Hepatocyte (in vitro differentiated cells): ENCODE measurements around the gene DCC. TPM values are rescaled to one million over a fixed set of nuclear protein-coding genes. Genes with fewer than 3 reads are reported as not detected.

ENCODE experiments used
- DNase-seq: peaks from one replicate; pipeline ENCODE4 v3.0.0-alpha.2; 2016; ENCODE audit warnings: low spot score
- H2AFZ ChIP-seq: fragments of 200-600 bp; sonication (generic); 2 replicates; pipeline ENCODE4 v1.6.0; 2016; ENCODE audit warnings: antibody characterized with exemption, mild to moderate bottlenecking
- H3K27ac ChIP-seq: fragments of 200-600 bp; sonication (generic); 2 replicates; pipeline ENCODE4 v1.5.1; 2016; ENCODE audit warnings: mild to moderate bottlenecking
- H3K27me3 ChIP-seq: fragments of 200-600 bp; sonication (generic); 2 replicates; pipeline ENCODE4 v1.6.1; 2016
- H3K36me3 ChIP-seq: fragments of 200-600 bp; sonication (generic); replicated peaks from 2 replicates; pipeline ENCODE4 v1.5.1; 2016; ENCODE audit warnings: low read depth; ENCODE audit not compliant: insufficient read depth
- H3K4me1 ChIP-seq: fragments of 200-600 bp; sonication (generic); 2 replicates; pipeline ENCODE4 v1.5.1; 2016; ENCODE audit warnings: mild to moderate bottlenecking, moderate library complexity; ENCODE audit not compliant: insufficient read depth
- H3K4me2 ChIP-seq: fragments of 200-600 bp; sonication (generic); 2 replicates; pipeline ENCODE4 v1.6.0; 2016
- H3K4me3 ChIP-seq: fragments of 200-600 bp; sonication (generic); 2 replicates; pipeline ENCODE4 v1.5.1; 2016; ENCODE audit warnings: mild to moderate bottlenecking
- H3K79me2 ChIP-seq: fragments of 200-600 bp; sonication (generic); 2 replicates; pipeline ENCODE4 v1.6.0; 2017; ENCODE audit warnings: mild to moderate bottlenecking
- H3K9me2 ChIP-seq: fragments of 200-600 bp; sonication (generic); replicated peaks from 2 replicates; pipeline ENCODE4 v1.6.0; 2017; ENCODE audit warnings: mild to moderate bottlenecking; ENCODE audit not compliant: insufficient read depth
- H3K9me3 ChIP-seq: fragments of 200-600 bp; sonication (generic); 2 replicates; pipeline ENCODE4 v1.5.1; 2016; ENCODE audit warnings: low read depth, mild to moderate bottlenecking
- H4K20me1 ChIP-seq: fragments of 200-600 bp; sonication (generic); 2 replicates; pipeline ENCODE4 v1.6.0; 2016; ENCODE audit warnings: mild to moderate bottlenecking; ENCODE audit not compliant: insufficient read depth, poor library complexity, severe bottlenecking
- EZH2 ChIP-seq: fragments of 200-600 bp; sonication (generic); IDR thresholded peaks from 2 replicates; pipeline ENCODE4 v1.6.1; 2016; ENCODE audit warnings: antibody characterized with exemption, mild to moderate bottlenecking, borderline replicate concordance
- EZH2phosphoT487 ChIP-seq: fragments of 200-600 bp; sonication (generic); IDR thresholded peaks from one replicate; pipeline ENCODE4 v1.6.1; 2018; ENCODE audit warnings: antibody characterized with exemption, mild to moderate bottlenecking, low read depth, moderate library complexity; ENCODE audit not compliant: unreplicated experiment, severe bottlenecking
- WGBS: methylation state at CpG from one replicate; pipeline ENCODE4 v1.1.6; 2016; ENCODE audit warnings: low lambda C conversion rate; ENCODE audit errors: missing lambda C conversion rate; 5-methylcytosine and 5-hydroxymethylcytosine counted together
- polyA plus RNA-seq: library from polyadenylated mRNA; unstranded; fragments of >200 nt; fragmentation: Nextera tagmentation; extraction: Ambion mirVana; gene quantifications from 2 replicates; pipeline ENCODE4 v1.2.1, GENCODE V29; 2016
- total RNA-seq: library from RNA; depleted of rRNA; stranded (reverse); fragments of >200 nt; gene quantifications from 2 replicates; pipeline ENCODE4 v1.2.3, GENCODE V29; 2014
- TF ChIP-seq, protein P1 (sequence below): fragments of 200-600 bp; sonication (generic); IDR thresholded peaks from 2 replicates; pipeline ENCODE4 v1.5.1; 2016; ENCODE audit warnings: antibody characterized with exemption, mild to moderate bottlenecking; ENCODE audit not compliant: poor library complexity

The DCC gene
- total and polyA plus RNA-seq, 2 experiments from 2014 or later: 1.0 to 3.5 TPM

DNA sequence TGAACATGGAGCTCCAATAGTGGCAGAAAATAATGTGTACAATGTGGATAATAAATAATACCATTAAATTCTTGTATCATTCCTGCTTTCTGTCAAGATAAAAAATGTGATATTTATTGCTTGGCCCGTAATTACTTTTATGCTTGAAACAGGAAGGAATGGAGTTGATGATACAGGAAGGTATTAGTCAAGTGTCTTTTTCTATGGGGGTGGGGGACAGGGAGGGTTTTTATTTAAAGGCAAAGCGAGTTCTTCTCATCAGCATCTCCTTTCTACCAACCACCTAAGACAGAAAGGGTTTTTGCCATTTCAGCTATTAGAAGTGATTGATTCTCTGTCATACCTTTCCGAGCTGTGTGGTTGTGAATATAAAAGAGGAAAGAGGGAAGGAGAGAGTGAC lies 135.3 kb downstream of the DCC start:
- Histone ChIP-seq H3K4me3 (no peak overlapping the region), H4K20me1 (no peaks in the 10 kb centered on the region), H3K36me3 (no peaks in the 10 kb centered on the region), H3K9me2 (no peaks in the 10 kb centered on the region), H3K4me1 (no peaks in the 10 kb centered on the region), H3K9me3 (no peaks in the 10 kb centered on the region), H3K79me2 (no peaks in the 10 kb centered on the region), H3K27ac (no peak overlapping the region), H3K27me3 (no peaks in the 10 kb centered on the region), H3K4me2 (no peak overlapping the region), H2AFZ (no peak overlapping the region)
- DNase-seq: no peak
- WGBS: 88% methylated on average over 3 of the region's 3 CpGs
- TF ChIP-seq, protein P1, sequence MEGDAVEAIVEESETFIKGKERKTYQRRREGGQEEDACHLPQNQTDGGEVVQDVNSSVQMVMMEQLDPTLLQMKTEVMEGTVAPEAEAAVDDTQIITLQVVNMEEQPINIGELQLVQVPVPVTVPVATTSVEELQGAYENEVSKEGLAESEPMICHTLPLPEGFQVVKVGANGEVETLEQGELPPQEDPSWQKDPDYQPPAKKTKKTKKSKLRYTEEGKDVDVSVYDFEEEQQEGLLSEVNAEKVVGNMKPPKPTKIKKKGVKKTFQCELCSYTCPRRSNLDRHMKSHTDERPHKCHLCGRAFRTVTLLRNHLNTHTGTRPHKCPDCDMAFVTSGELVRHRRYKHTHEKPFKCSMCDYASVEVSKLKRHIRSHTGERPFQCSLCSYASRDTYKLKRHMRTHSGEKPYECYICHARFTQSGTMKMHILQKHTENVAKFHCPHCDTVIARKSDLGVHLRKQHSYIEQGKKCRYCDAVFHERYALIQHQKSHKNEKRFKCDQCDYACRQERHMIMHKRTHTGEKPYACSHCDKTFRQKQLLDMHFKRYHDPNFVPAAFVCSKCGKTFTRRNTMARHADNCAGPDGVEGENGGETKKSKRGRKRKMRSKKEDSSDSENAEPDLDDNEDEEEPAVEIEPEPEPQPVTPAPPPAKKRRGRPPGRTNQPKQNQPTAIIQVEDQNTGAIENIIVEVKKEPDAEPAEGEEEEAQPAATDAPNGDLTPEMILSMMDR: no peak
- TF ChIP-seq EZH2phosphoT487: no peak

DNA sequence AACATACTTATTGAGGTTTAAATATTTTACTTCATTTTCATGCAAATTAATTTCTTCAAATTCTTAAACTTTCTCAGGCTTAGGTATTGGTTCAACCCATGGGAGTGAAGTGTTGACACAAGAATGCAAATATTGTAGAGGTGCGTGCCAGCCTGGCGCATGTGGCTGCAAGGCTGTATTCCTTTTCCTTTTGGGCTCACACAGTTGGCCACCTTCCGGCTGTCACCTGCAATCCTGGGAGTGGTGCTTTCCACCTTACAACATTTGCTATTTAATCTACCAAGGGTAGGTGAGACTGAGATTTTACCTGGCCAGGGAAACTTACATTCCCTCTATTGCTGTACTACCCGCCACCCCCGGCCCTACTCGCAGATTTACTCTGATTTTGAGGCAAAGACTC lies 141.1 kb downstream of the DCC start:
- 91% methylated on average over 6 of the region's 6 CpGs for WGBS

DNA sequence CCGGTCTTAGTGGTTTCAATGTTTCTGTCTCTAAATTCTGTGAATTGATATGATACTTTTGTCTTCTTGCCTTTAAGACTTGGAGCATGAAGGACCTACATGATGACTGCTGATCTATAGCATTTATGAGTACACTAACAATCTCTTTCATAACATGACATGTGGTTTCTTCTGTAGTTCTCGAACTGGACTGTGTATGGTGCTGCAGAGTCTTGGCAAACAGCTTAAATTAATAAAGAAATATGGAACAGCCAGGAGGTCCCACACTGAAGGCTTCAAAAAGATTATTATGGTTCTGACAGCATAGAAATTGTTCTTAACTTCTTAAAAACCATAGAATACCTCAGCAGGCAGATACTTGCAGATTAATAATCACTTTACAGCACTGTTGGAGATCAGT lies 145.0 kb downstream of the DCC start:
- Histone ChIP-seq H3K9me3 (no peaks in the 10 kb centered on the region), H3K4me1 (no peaks in the 10 kb centered on the region), H3K79me2 (no peaks in the 10 kb centered on the region), H2AFZ (no peak overlapping the region), H3K27ac (no peak overlapping the region), H4K20me1 (no peaks in the 10 kb centered on the region), H3K4me2 (no peak overlapping the region), H3K9me2 (no peaks in the 10 kb centered on the region), H3K27me3 (peaks cover 21% of the 10 kb centered on the region), H3K36me3 (no peaks in the 10 kb centered on the region), H3K4me3 (no peak overlapping the region)
- no peak for DNase-seq
- 86% methylated on average over 2 of the region's 2 CpGs for WGBS
- TF ChIP-seq, protein P1: peak; percentile 6
- no peak for TF ChIP-seq EZH2

More for the DNA sequence above, 141.1 kb downstream of the DCC start:
- H3K27ac ChIP-seq: no peak overlapping the region
- H3K9me3 ChIP-seq: no peaks in the 10 kb centered on the region
- H3K27me3 ChIP-seq: peaks cover 5% of the 10 kb centered on the region
- TF ChIP-seq, protein P1: no peak
- TF ChIP-seq EZH2: no peak
- TF ChIP-seq EZH2phosphoT487: no peak
- no peak for DNase-seq
- H3K9me2 ChIP-seq: no peaks in the 10 kb centered on the region
- H3K4me3 ChIP-seq: no peak overlapping the region
- H4K20me1 ChIP-seq: no peaks in the 10 kb centered on the region
- no peak overlapping the region for H2AFZ ChIP-seq
- no peaks in the 10 kb centered on the region for H3K79me2 ChIP-seq
- no peaks in the 10 kb centered on the region for H3K4me1 ChIP-seq
- H3K4me2 ChIP-seq: no peak overlapping the region
- no peaks in the 10 kb centered on the region for H3K36me3 ChIP-seq

DNA sequence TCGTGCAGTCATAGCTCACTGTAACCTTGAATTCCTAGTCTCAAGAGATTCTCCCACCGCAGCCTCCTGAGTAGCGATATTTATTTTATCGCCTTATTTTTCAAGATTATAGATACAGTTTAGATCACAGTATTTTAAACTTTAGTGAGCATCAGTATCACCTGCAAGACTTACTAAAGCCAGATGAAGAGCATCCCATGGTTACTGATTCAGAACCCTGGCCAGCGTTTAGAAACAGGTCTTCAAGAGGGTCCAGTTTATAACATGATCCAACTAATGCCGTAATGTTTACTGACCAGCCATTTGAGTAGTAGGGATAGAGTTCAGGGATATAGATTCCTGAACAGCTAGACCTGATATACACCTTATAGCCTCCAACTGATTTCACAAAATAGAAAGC lies 146.1 kb downstream of the DCC start:
- Histone ChIP-seq H3K9me3 (no peaks in the 10 kb centered on the region), H3K9me2 (no peaks in the 10 kb centered on the region), H3K36me3 (no peaks in the 10 kb centered on the region), H3K4me2 (no peak overlapping the region), H2AFZ (no peak overlapping the region), H4K20me1 (no peaks in the 10 kb centered on the region), H3K79me2 (no peaks in the 10 kb centered on the region), H3K27ac (no peak overlapping the region), H3K4me3 (no peak overlapping the region), H3K4me1 (no peaks in the 10 kb centered on the region), H3K27me3 (peaks cover 21% of the 10 kb centered on the region)
- TF ChIP-seq, protein P1: no peak
- TF ChIP-seq EZH2phosphoT487: no peak
- no peak for TF ChIP-seq EZH2
- no peak for DNase-seq
- WGBS: 90% methylated on average over 6 of the region's 6 CpGs
